Nephron (organoid): ENCODE data around the gene NSL1.
"Not testable (repeated sequence)": the region's sequence is repeated elsewhere in the genome, so short reads cannot be mapped to it uniquely, and the experiment has no call there.

Experiments used
- H3K27ac Mint-ChIP-seq, 3 experiments: 2 replicates each; pipeline ENCODE4 v1.8.0; 2020; ENCODE audit warnings: mixed read lengths in 3 of 3, mild to moderate bottlenecking in 2 of 3, moderate library complexity in 1 of 3
- H3K27me3 Mint-ChIP-seq: 2 replicates; pipeline ENCODE4 v1.8.0; 2021; ENCODE audit warnings: low read depth, mild to moderate bottlenecking, moderate library complexity, mixed read lengths
- H3K36me3 Mint-ChIP-seq: 2 replicates; pipeline ENCODE4 v1.8.0; 2020; ENCODE audit warnings: low read depth, mixed read lengths
- H3K4me1 Mint-ChIP-seq: 2 replicates; pipeline ENCODE4 v1.8.0; 2020; ENCODE audit warnings: mixed read lengths
- H3K4me3 Mint-ChIP-seq, 3 experiments: 2 replicates each; pipeline ENCODE4 v1.8.0; 2020; ENCODE audit warnings: mild to moderate bottlenecking in 3 of 3, mixed read lengths in 3 of 3, moderate library complexity in 2 of 3
- H3K9me3 Mint-ChIP-seq: 2 replicates; pipeline ENCODE4 v1.8.0; 2020; ENCODE audit warnings: mixed read lengths
- CTCF ChIP-seq, 3 experiments: fragments of 200-600 bp; sonication (generic); IDR thresholded peaks; one replicate each; pipeline ENCODE4 v1.5.0; 2021; ENCODE audit warnings: antibody characterized with exemption in 3 of 3; ENCODE audit not compliant: unreplicated experiment in 3 of 3

The NSL1 gene

GRCh38 chr1:212791676-212792395 is at the start of gene NSL1, which contains the start of gene TATDN3:
TSS of gene NSL1 (minus strand) at chr1:212791777. CDS start at chr1:212791763, 14 bp downstream.
TSS of gene TATDN3 (plus strand) at chr1:212791894. CDS start at chr1:212791922, 28 bp downstream.
- H3K27ac Mint-ChIP-seq, result peak within 1 kb of the TSS; percentile 84 to 96 (median 94)
- H3K36me3 Mint-ChIP-seq, result peaks cover 12% of the 10 kb centered on the region
- no peaks in the 10 kb centered on the region for H3K27me3 Mint-ChIP-seq
- no peak for TF ChIP-seq CTCF (IDR thresholded peaks at IDR 0.05; ENCODE audit: unreplicated experiment in 3 of 3)
- no peaks in the 10 kb centered on the region for H3K9me3 Mint-ChIP-seq
- peaks cover 19% of the 10 kb centered on the region for H3K4me1 Mint-ChIP-seq
- H3K4me3 Mint-ChIP-seq, result peak within 1 kb of the TSS; percentile 94 to 98 (median 96)

GRCh38 chr1:212838145-212838544 is 46.6 kb upstream of the NSL1 start:
- Mint-ChIP-seq H3K9me3 (no peaks in the 10 kb centered on the region), H3K27ac (no peak overlapping the region), H3K4me1 (no peaks in the 10 kb centered on the region), H3K4me3 (no peak overlapping the region), H3K36me3 (no peaks in the 10 kb centered on the region), H3K27me3 (no peaks in the 10 kb centered on the region)
- TF ChIP-seq CTCF (IDR thresholded peaks at IDR 0.05; ENCODE audit: unreplicated experiment in 3 of 3), result no peak

- H3K4me1 Mint-ChIP-seq, H3K9me3 Mint-ChIP-seq, H3K27me3 Mint-ChIP-seq, H3K4me3 Mint-ChIP-seq, H3K36me3 Mint-ChIP-seq: not testable (repeated sequence)
- H3K27ac Mint-ChIP-seq, result peak overlapping the region; percentile 78 to 94 (median 85)
These were observed 41.9 kb upstream of the NSL1 start for GRCh38 chr1:212833211-212834207.

GRCh38 chr1:212828395-212828794 is 36.8 kb upstream of the NSL1 start:
- Mint-ChIP-seq H3K9me3 (peaks cover 15% of the 10 kb centered on the region), H3K27ac (no peak overlapping the region), H3K4me1 (no peaks in the 10 kb centered on the region), H3K27me3 (peaks cover 8% of the 10 kb centered on the region), H3K4me3 (no peak overlapping the region), H3K36me3 (no peaks in the 10 kb centered on the region)
- TF ChIP-seq CTCF (IDR thresholded peaks at IDR 0.05; ENCODE audit: unreplicated experiment in 3 of 3), result no peak

- H3K9me3 Mint-ChIP-seq, result peaks cover 15% of the 10 kb centered on the region
- no peaks in the 10 kb centered on the region for H3K4me1 Mint-ChIP-seq
- no peak for TF ChIP-seq CTCF (IDR thresholded peaks at IDR 0.05; ENCODE audit: unreplicated experiment in 3 of 3)
- H3K4me3 Mint-ChIP-seq, result no peak overlapping the region
- H3K27ac Mint-ChIP-seq, result peak overlapping the region in 1 of 3 experiments; percentile 21
- H3K36me3 Mint-ChIP-seq, result no peaks in the 10 kb centered on the region
- peaks cover 8% of the 10 kb centered on the region for H3K27me3 Mint-ChIP-seq
These were observed 36.3 kb upstream of the NSL1 start for GRCh38 chr1:212827831-212828278.

GRCh38 chr1:212827171-212827776 is 35.7 kb upstream of the NSL1 start:
- H3K27me3 Mint-ChIP-seq, result peaks cover 8% of the 10 kb centered on the region
- H3K36me3 Mint-ChIP-seq, result no peaks in the 10 kb centered on the region
- H3K4me3 Mint-ChIP-seq, result no peak overlapping the region
- no peaks in the 10 kb centered on the region for H3K4me1 Mint-ChIP-seq
- H3K27ac Mint-ChIP-seq, result peak overlapping the region in 1 of 3 experiments; percentile 21
- no peak for TF ChIP-seq CTCF (IDR thresholded peaks at IDR 0.05; ENCODE audit: unreplicated experiment in 3 of 3)
- peaks cover 15% of the 10 kb centered on the region for H3K9me3 Mint-ChIP-seq
